Measurements from ENCODE around the gene TNFRSF21.

DNA sequence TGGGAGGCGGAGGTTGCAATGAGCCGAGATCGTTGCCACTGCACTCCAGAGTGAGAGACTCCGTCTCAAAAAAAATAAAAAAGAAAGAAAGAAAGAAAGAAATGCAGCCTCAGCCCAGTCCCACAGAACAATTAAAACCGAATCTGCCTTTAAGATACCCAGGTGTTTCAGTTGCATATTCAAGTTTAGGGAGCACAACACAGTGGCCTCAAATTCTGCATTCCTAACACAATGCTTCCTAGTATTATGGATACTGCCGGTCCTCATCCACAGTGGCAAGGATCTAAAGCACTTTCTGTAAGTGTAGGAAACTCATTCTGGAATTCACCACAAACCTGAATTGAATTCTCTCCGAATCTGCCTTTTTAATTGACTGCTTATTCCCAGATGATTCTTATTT, 80.5 kb downstream of the TNFRSF21 start:
- TF ChIP-seq, protein P1, sequence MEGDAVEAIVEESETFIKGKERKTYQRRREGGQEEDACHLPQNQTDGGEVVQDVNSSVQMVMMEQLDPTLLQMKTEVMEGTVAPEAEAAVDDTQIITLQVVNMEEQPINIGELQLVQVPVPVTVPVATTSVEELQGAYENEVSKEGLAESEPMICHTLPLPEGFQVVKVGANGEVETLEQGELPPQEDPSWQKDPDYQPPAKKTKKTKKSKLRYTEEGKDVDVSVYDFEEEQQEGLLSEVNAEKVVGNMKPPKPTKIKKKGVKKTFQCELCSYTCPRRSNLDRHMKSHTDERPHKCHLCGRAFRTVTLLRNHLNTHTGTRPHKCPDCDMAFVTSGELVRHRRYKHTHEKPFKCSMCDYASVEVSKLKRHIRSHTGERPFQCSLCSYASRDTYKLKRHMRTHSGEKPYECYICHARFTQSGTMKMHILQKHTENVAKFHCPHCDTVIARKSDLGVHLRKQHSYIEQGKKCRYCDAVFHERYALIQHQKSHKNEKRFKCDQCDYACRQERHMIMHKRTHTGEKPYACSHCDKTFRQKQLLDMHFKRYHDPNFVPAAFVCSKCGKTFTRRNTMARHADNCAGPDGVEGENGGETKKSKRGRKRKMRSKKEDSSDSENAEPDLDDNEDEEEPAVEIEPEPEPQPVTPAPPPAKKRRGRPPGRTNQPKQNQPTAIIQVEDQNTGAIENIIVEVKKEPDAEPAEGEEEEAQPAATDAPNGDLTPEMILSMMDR (IDR thresholded peaks at IDR 0.05): no peak
- no peak for TF ChIP-seq POLR2A (IDR thresholded peaks at IDR 0.05)

Data from esophagus squamous epithelium (tissue), 4 donors.